ENCODE data around the gene SERPIND1. TPM values are rescaled to one million over a fixed set of nuclear protein-coding genes. Genes with fewer than 3 reads are reported as not detected.

Gene SERPIND1
- total RNA-seq, 1 donor from 2014 or later = 0.59 TPM

DNA sequence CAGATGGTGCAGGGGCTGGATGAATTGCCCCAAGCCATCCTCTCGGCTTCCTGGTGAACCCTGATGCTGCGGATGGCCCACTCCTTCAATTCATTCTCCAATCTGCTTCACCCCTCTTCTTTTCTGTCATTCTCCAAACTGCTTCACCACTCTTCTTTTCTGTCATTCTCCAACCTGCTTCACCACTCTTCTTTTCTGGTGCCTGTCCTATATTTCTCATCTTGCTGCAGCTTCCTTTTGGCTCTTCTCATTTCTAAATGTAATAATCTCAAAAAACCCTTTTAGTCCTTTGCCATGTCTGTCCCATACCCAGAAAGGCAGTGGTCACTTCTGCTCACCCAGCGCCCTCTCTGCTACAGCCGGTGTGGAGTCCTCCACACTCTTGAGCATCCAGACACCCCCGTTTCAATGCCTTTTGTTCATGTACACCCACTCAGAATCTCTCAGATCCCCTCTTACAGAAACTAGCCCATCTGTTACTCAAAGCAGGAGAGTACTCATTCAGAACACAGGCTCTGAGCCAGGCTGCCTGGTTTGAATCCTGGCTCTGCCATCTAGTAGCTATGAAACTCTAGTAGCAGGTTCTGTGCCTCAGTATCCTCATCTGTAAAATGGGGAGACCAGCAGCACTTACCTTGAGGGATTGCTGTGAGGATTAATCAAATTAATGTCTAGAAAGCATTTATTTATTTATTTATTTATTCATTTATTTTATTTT is 14.9 kb downstream of the SERPIND1 start:
- DNase-seq (ENCODE audit: low read depth, low spot score) = no peak

DNA sequence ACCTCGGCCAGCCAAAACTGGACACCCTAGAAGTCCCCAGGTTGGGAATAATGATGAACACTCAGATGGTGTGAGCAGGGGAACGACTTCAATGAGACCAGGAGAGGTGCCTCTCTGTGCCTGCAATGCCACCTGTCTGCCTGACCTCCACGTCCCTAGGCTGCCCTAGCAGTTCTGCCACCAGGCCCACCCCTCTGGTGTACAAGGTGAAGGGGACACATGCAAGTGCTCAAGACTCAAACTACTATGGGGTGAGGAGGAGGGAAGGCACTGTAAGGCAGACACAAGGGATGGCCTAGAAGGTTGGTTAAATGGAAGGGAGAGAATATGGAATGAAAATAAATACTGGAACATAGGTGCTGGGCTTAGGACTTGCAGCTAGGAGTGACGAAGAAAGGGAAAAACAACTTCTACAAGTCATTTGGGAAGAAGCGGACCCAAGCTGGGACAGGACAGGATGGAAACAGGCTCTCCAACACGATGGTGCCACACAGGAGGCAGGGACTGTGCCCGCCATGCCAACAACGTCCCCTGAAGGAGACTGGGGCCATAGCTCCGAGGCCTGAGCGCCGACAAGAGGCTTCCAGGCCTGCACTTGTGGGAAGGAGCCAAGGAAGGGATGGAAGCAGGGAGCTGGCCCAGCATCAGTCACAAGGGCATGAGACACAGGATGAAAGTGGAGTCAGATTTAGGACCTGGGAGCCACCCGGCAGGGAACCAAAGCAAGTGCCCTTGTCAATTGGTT is 18.5 kb downstream of the SERPIND1 start:
- DNase-seq (ENCODE audit: low read depth, low spot score) = no peak

GRCh38 chr22:20792966-20793728 is 19.2 kb downstream of the SERPIND1 start:
- DNase-seq (ENCODE audit: low read depth, low spot score) = no peak

GRCh38 chr22:20793748-20794649 is 20.1 kb downstream of the SERPIND1 start:
- DNase-seq (ENCODE audit: low read depth, low spot score) = no peak

- DNase-seq (ENCODE audit: low read depth, low spot score) = no peak
Observed at GRCh38 chr22:20794650-20795413, 20.9 kb downstream of the SERPIND1 start.

DNA sequence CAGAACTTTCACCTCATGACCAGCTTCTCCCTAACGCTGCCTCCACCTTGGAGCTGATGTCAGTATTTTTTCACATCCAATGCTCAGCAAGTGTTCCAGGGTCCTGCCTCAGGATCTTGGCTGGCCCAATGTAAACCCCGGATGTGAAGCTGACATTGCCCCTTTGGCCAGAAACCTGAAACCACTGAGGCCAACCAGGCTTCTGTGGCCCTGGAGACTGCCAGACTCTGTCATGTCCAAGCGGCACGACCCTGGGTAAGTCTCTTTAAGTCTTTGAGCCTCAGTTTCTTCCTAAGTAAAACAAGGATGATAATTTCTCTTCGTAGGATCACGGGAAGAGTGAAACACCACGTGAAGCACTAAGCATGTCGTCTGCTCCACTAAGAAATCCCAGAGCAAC is 22.8 kb downstream of the SERPIND1 start:
- no peak for DNase-seq (ENCODE audit: low read depth, low spot score)

- no peak for DNase-seq (ENCODE audit: low read depth, low spot score)
Observed at GRCh38 chr22:20798218-20798617, 24.3 kb downstream of the SERPIND1 start.

GRCh38 chr22:20798974-20799373 is 25.1 kb downstream of the SERPIND1 start:
- no peak for DNase-seq (ENCODE audit: low read depth, low spot score)

DNA sequence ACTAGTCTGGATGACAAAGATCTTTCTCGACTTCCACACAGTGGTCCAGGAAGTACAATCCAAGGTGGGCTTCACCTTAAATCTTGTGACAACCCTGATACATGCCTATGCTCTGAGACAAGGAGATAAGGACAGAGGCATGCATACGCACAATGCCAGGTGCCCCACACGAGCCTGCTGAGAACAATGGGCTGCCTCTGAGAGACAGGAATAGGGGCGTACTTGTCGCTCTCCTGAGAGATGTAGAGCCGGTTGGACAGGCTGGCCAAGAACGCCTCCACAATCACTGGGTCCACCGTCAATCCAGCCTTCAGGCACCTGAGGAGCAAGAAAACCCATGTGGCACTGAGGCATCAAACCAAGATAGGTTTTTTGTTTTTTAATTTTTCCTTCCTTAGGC is 25.5 kb downstream of the SERPIND1 start:
- DNase-seq (ENCODE audit: low read depth, low spot score) = no peak

DNA sequence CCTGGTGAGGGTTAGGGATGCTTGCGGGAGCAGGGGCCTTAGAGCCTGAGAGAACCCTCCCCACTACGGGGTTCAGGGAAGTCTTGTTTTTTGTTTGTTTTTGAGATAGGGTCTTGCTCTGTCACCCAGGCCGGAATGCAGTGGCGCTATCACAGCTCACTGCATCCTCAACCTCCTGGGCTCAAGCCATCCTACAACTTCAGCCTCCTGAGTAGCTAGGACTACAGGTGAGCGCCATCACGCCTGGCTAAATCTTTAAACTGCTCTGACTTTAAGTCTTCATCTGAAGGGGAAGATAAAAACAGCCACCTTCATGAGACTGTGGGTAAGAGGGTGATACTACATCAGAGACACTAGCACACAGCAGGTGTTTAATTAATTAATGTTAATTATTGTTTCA is 28.5 kb downstream of the SERPIND1 start:
- no peak for DNase-seq (ENCODE audit: low read depth, low spot score)

- no peak for DNase-seq (ENCODE audit: low read depth, low spot score)
Observed at GRCh38 chr22:20802922-20803553, 29.1 kb downstream of the SERPIND1 start.

- DNase-seq (ENCODE audit: low read depth, low spot score) = no peak
Observed at GRCh38 chr22:20803696-20804324, 29.9 kb downstream of the SERPIND1 start.

GRCh38 chr22:20804650-20805049 is 30.7 kb downstream of the SERPIND1 start:
- no peak for DNase-seq (ENCODE audit: low read depth, low spot score)

GRCh38 chr22:20805972-20806471 is 32.1 kb downstream of the SERPIND1 start:
- DNase-seq (ENCODE audit: low read depth, low spot score) = no peak

GRCh38 chr22:20807315-20807752 is 33.4 kb downstream of the SERPIND1 start:
- no peak for DNase-seq (ENCODE audit: low read depth, low spot score)

DNA sequence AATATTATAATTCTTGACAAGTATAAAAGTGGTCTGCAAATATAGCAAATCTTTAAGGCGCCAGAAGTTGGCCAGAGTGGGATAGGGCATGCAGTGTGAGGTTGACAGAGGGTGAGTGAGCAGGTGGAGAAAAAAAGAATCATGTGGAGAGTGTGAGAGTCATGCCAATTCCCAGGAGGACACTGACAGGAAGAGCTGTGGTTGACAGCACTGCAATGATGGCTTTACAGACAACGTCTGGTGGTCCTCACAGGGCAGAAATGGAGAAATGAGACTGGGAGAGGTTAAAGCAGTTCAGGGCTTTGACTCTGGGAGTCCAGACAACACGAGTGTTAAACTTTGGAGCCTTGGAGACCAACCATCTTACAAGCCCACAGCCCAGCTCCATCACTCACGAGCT is 34.9 kb downstream of the SERPIND1 start:
- no peak for DNase-seq (ENCODE audit: low read depth, low spot score)

GRCh38 chr22:20809538-20810185 is 35.7 kb downstream of the SERPIND1 start:
- no peak for DNase-seq (ENCODE audit: low read depth, low spot score)

- no peak for DNase-seq (ENCODE audit: low read depth, low spot score)
Observed at GRCh38 chr22:20810645-20811044, 36.7 kb downstream of the SERPIND1 start.

GRCh38 chr22:20811171-20811570 is 37.3 kb downstream of the SERPIND1 start:
- DNase-seq (ENCODE audit: low read depth, low spot score) = no peak
